ENCODE results near the gene ZDHHC4. TPM values are rescaled to one million over a fixed set of nuclear protein-coding genes. Genes with fewer than 3 reads are reported as not detected.

Gene ZDHHC4
- total and polyA plus RNA-seq, 8 donors, result 4.1 to 78.4 (median 43.9) TPM

DNA sequence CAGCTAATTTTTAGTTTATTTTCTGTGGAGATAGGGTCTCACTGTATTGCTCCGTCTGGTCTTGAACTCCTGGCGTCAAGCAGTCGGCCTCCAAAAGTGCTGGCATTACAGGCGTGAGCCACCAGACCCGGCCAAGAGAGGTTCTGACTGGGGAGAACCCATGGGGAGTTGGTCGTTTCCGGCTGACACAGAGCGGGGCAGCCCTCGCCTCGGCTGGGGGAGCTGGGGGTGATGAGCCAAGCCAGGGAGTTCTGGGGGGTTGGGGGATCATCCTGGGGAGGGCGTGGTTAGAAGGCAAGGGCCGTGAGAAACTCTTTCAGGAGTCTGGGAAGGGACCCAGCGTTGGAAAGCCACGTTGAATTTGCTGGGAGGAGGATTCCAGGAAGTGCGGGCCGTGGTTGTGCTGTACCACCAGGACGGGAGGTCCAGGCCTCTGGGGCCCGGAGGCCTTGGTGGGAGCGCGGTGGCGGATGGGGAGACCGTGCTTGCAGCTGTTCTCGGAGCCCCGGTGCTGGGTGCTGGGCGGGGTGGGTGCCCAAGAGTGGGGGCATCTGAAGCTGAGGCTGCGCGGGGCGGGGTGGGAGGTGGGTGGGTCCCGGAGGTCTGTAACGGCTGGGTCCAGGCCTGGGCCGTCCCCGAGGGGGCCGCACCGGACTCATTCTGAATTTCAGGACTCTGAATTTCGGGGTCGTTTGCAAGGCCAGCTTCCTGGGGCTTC, 29.8 kb downstream of the ZDHHC4 start:
- Histone ChIP-seq H3K9me3 (no peaks in the 10 kb centered on the region), H3K4me3 (no peak overlapping the region), H3K4me1 (peaks cover 0 to 5% (median 0%) of the 10 kb centered on the region in 4 donors), H3K27me3 (no peaks in the 10 kb centered on the region), H3K27ac (no peak overlapping the region), H3K36me3 (peaks cover 19 to 79% (median 77%) of the 10 kb centered on the region in 4 donors)
- intact Hi-C loops (cut with DNase I; ENCODE audit: low total_unique reads), result no loop called here
- WGBS, 5 donors, result 92 to 94% (median 93%) methylated on average over 32 to 36 of the region's 36 CpGs
- no peak for TF ChIP-seq POLR2AphosphoS5 (IDR thresholded peaks at IDR 0.05)
- no peak for TF ChIP-seq EP300 (IDR thresholded peaks at IDR 0.05)
- TF ChIP-seq POLR2A (IDR thresholded peaks at IDR 0.05), result no peak
- TF ChIP-seq, protein P1, sequence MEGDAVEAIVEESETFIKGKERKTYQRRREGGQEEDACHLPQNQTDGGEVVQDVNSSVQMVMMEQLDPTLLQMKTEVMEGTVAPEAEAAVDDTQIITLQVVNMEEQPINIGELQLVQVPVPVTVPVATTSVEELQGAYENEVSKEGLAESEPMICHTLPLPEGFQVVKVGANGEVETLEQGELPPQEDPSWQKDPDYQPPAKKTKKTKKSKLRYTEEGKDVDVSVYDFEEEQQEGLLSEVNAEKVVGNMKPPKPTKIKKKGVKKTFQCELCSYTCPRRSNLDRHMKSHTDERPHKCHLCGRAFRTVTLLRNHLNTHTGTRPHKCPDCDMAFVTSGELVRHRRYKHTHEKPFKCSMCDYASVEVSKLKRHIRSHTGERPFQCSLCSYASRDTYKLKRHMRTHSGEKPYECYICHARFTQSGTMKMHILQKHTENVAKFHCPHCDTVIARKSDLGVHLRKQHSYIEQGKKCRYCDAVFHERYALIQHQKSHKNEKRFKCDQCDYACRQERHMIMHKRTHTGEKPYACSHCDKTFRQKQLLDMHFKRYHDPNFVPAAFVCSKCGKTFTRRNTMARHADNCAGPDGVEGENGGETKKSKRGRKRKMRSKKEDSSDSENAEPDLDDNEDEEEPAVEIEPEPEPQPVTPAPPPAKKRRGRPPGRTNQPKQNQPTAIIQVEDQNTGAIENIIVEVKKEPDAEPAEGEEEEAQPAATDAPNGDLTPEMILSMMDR (IDR thresholded peaks at IDR 0.05), result no peak
- DNase-seq, result no peak

DNA sequence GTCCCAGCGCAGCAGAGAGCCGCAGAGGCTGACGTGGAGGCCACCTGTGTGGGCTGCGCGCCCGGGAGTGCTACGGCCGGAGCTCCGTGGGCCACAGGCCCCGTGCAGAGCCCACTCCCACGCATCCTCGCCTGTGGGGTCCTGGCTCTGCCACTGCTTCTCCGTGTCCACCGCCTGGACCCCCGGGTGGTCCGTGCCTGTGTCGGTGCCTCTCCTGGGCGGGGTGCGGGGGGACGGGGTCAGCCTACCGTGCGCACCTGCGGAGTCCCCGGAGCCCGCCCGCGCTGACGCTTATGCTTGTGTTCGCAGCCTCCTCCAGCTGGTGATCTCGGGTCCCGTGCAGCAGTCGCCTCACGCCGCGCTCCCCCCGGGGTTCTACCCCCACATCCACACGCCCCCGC, 30.4 kb downstream of the ZDHHC4 start:
- Histone ChIP-seq H3K36me3 (peaks cover 19 to 73% (median 71%) of the 10 kb centered on the region in 4 donors), H3K9me3 (no peaks in the 10 kb centered on the region), H3K4me1 (peaks cover 0 to under 1% (median 0%) of the 10 kb centered on the region in 4 donors), H3K27ac (no peak overlapping the region), H3K4me3 (no peak overlapping the region), H3K27me3 (no peaks in the 10 kb centered on the region)
- intact Hi-C loops (cut with DNase I; ENCODE audit: low total_unique reads), result no loop called here
- TF ChIP-seq, protein P1 (IDR thresholded peaks at IDR 0.05), result no peak
- TF ChIP-seq POLR2A (IDR thresholded peaks at IDR 0.05) (no peak), POLR2AphosphoS5 (IDR thresholded peaks at IDR 0.05) (no peak), EP300 (IDR thresholded peaks at IDR 0.05) (no peak)
- WGBS, 5 donors, result 91 to 95% (median 94%) methylated on average over 27 to 38 of the region's 38 CpGs
- DNase-seq, result no peak

- H3K9me3 ChIP-seq, result no peaks in the 10 kb centered on the region
- no peaks in the 10 kb centered on the region for H3K27me3 ChIP-seq
- DNase-seq, result no peak
- intact Hi-C loops (cut with DNase I; ENCODE audit: low total_unique reads), result no loop called here
- H3K4me1 ChIP-seq, result no peaks in the 10 kb centered on the region
- no peak overlapping the region for H3K27ac ChIP-seq
- peaks cover 19 to 69% (median 66%) of the 10 kb centered on the region in 4 donors for H3K36me3 ChIP-seq
- 87 to 96% (median 91%) methylated on average over 7 to 27 of the region's 27 CpGs for WGBS, 5 donors
- TF ChIP-seq EP300 (IDR thresholded peaks at IDR 0.05) (no peak), POLR2AphosphoS5 (IDR thresholded peaks at IDR 0.05) (no peak), POLR2A (IDR thresholded peaks at IDR 0.05) (no peak)
- TF ChIP-seq, protein P1 (IDR thresholded peaks at IDR 0.05), result no peak
- H3K4me3 ChIP-seq, result no peak overlapping the region
Observed at GRCh38 chr7:6608081-6608480, 30.8 kb downstream of the ZDHHC4 start.

DNA sequence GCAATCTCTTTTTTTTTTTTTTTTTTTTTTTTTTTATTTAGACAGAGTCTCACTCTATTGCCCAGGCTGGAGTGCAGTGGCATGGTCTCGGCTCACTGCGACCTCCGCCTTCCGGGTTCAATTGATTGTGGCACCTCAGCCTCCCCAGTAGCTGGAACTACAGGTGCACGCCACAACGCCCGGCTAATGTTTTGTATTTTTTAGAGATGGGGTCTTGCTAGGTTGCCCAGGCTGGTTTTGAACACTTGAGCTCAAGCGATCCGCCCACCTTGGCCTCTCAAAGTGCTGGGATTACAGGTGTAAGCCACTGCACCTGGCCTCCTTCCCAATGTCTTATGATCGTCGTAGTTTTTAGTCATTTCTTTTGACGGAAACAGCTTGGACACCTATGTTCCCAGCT, 31.5 kb downstream of the ZDHHC4 start:
- DNase-seq, result no peak
- H3K4me3 ChIP-seq, result no peak overlapping the region
- 93 to 96% (median 95%) methylated on average over 12 of the region's 12 CpGs for WGBS, 5 donors
- no peak overlapping the region for H3K27ac ChIP-seq
- no peaks in the 10 kb centered on the region for H3K4me1 ChIP-seq
- H3K9me3 ChIP-seq, result no peaks in the 10 kb centered on the region
- intact Hi-C loops (cut with DNase I; ENCODE audit: low total_unique reads), result no loop called here
- peaks cover 17 to 61% (median 60%) of the 10 kb centered on the region in 4 donors for H3K36me3 ChIP-seq
- peaks cover 0 to 5% (median 0%) of the 10 kb centered on the region in 3 donors for H3K27me3 ChIP-seq
- no peak for TF ChIP-seq POLR2AphosphoS5 (IDR thresholded peaks at IDR 0.05)
- TF ChIP-seq EP300 (IDR thresholded peaks at IDR 0.05), result no peak
- no peak for TF ChIP-seq POLR2A (IDR thresholded peaks at IDR 0.05)
- TF ChIP-seq, protein P1 (IDR thresholded peaks at IDR 0.05), result no peak
